Stimulated activated CD4-positive, alpha-beta T cell treated with anti-CD3 and anti-CD28 coated beads, Interleukin-4, amount 100 ng/mL, for 1 hour (primary cell): Measurements from ENCODE around the gene PNMA6F.
"Not testable (repeated sequence)": the region's sequence is repeated elsewhere in the genome, so short reads cannot be mapped to it uniquely, and the experiment has no call there.

Source experiments
- DNase-seq: peaks from one replicate; pipeline ENCODE4 v3.0.0-alpha.2; 2020

Gene PNMA6F

DNA sequence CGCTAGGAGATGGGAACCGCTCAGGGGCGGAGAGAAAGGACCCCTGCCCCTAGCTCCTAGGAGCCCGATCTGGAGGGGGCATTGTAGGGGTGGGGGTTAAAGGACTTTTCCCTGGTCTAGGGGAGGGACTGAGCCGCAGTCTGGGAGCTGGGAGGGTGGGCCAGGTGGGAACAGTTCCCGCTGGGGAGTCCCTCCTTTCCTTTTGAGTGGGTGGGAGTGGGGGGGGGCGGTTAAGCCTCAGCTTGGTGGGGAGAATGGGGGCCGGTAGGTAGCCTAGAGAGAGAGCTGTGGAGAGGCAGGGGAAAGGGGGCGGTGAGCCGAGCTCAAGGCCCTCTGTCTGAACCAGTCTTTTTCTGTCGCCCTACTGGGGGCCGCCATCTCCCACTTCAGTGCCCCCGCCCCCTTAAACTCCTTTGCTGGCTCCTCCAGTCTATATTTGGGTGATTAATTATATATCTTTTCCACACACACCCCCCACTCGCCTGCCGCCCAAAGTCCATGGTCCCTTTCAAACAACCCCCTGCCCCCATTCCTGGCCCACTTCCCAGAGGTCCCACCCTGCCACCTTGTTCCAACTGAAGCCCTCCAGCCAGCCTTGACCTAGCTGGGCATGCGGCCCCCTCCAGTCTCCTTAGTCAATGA is 13.2 kb upstream of the PNMA6F start:
- no peak for DNase-seq

GRCh38 chrX:153333821-153334653 is 12.5 kb upstream of the PNMA6F start, which contains the start of gene ZNF275:
ZNF275 (plus strand) TSS chrX:153334153; CDS start chrX:153336680, 2,527 bp downstream.
- DNase-seq: peak; percentile 80

- DNase-seq: no peak
These were observed 11.7 kb upstream of the PNMA6F start for GRCh38 chrX:153333266-153333665.

GRCh38 chrX:153327561-153327960 is 6.0 kb upstream of the PNMA6F start:
- DNase-seq: no peak

GRCh38 chrX:153320555-153321184 is 897 bp downstream of the PNMA6F start:
- no peak for DNase-seq

- not testable (repeated sequence) for DNase-seq
These were observed 1.5 kb downstream of the PNMA6F start for GRCh38 chrX:153320047-153320443.

GRCh38 chrX:153319295-153320046 is 2.1 kb downstream of the PNMA6F start:
- no peak for DNase-seq

- DNase-seq: no peak
These were observed 2.8 kb downstream of the PNMA6F start for GRCh38 chrX:153318811-153319210.

DNA sequence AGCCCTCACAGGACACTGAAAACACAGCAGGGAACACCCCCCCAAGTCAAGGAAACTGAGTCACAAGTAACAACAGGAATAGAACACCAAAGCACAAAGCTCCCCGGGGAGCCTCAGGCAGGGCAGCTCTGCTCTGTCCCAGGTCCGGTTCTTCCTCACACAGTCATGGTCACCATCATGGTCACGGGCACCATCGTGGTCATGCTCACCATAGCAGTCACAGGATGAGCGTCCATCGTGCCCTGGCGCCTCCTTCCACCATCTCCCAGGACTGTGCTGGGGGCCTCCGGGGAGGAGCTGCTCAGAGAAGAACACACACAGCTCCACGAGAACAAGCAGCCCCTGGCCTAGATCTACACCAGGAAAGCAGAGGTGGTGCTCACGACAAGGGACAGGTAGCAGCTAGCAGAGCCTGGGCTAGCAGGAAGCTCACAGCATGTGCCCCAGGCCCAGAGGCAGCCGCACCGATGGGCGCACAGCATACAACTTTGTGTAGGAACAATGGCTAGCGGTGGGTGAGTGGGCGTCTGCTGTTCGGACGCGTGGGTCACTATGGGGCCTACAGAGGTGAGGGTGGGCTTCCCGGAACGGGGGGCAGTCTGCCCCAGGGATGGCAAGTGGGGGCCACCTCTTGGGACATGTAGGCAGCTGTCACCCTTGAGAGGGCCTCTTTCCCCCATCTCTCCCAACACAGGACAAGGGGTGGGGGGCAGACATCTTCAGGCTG is 3.4 kb downstream of the PNMA6F start:
- no peak for DNase-seq

GRCh38 chrX:153317306-153317705 is 4.3 kb downstream of the PNMA6F start:
- no peak for DNase-seq

DNA sequence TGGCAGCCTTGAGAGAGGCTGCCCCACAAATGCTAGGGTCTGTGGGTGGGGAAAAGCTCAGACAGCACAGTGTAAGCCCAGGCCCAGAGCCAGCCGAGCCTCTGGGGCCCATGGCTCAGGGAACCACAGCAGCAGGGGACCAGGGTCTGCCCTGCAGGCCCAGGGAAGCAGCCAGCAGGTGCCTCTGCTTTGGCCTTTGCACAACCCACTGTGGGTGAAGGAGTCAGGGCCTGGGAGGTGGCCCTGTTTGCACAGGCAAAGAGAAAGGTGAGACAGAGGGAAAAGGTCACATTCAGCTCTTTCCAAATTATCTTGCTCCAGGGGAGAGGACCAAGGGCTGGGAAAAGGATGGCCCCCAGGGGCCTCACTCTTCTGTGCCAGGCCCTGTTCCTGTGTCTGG is 8.7 kb downstream of the PNMA6F start:
- DNase-seq: no peak

GRCh38 chrX:153312041-153312440 is 9.5 kb downstream of the PNMA6F start:
- DNase-seq: no peak

- DNase-seq: no peak
These were observed 10.7 kb downstream of the PNMA6F start for GRCh38 chrX:153310901-153311300.

DNA sequence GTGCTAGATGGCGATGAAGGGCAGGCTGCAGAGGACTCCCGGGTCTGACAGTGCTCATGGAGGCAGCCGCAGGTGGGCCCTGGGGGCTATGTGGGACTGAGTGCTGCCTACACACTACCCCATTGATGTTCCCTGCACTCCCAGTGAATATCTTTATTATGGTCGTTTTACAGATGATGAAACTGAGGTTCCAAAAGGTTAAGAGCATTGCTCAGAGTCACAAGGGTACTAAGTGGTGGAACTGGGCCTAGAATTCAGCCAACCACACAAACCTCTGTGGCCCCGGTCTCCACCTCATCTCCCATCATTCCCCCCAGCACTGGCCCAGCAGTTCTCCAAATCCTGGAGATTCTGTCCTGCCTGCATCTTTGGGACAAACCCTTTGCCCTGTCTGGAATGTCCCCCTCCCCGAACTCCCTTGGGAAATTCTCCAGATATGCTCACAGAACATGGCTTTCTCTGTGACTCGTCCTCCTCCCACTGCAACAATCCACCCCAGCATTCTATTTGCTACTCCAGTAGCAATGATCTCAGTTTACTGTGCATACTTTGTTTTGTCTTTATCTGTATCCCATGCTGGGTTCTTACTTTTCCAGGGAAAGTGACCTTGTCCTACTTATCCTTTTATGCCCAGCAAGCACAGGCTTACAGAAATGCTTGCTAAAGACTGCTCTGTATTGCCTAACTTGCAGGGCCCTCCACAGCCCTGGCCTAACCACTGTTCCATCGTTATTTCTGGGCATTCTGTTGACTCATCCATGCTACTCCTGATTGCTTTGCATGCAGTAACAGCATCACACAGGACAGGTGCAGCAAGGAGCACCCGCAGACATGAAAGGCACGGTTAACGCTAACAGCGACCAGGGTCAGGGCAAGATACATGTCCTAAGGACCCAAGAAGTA is 14.0 kb downstream of the PNMA6F start:
- DNase-seq: no peak

DNA sequence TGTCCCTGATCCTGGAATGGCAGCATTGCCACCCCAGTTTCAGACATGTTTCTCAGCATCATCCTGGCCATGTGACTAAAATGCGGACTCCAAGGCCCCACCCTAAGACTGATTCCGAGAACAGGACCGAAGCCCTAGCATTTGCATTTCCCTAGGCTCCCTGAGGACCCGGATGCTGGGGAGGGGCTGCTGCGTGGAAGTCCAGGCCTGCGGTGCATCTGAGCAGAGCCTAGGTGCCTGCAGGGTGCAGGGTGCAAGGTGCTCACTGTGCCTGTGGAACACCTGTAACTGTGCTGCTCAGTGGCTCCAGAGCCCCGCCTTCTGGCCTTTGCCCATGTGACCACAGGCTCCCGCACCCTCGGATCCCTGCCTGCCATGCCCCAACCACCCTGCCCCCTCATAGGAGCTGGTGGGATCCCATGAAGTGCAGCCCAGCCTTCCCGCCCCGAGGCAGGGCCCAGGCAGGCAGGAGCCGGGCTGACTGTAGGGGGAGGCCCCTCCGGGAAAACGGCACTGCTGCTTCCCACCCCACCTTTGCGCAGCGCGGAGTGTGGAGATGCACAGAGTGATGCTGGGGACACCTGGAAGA is 14.9 kb downstream of the PNMA6F start:
- no peak for DNase-seq

DNA sequence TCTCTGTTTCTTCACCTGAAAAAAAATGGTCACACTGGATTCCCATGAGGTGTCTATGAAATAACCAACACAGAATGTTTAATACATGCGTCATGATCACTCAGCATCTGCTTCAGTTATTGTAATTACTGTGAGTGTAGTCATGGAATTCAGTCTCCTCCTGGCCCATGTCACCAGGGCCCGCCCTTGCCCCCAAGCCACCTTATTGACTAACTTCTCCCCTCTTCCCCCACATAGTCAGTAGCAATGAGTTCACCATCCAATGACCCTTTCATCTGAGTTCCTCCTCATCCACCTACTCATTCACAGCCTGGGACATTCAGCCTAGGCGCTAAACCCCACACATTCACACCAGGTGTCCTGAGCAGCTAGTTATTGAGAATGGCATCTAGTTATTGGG is 15.6 kb downstream of the PNMA6F start:
- DNase-seq: no peak

DNA sequence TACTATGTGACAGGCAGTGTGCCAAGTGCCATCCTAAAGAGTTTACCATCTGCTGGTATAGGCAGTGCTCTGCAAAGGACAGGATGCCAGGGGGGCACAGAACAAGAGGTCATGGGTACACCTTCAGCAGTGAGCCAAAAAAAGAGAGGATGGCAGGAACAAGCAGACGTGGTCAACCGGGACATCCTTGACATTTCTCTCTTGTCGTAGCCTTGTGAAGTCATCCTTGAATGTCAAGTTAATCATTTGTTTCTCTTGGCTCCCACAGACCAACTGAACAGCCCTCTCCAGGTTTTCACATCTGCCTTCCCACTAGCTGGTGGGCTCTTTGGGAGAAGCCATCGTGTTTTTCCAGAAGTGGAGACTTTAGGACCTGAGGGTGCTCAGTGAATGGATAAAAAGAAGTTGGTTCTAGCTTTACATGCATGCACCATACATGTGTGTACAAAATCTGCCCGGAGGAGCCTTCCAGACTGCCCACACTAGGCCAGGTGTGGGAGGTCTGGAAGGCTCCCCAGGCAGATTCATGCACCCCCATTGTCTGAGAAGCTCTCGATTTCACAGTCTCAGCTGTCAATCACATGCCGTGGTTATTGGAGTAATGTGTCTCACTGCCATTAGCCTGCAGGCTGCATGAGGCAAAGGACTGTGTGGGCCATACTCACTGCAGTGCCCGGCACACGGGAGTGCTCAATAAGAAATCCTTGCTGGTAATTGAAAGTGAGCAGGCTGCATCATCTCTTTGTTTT is 16.4 kb downstream of the PNMA6F start:
- DNase-seq: no peak

- DNase-seq: no peak
These were observed 18.0 kb downstream of the PNMA6F start for GRCh38 chrX:153303276-153304262.

- DNase-seq: no peak
These were observed 18.8 kb downstream of the PNMA6F start for GRCh38 chrX:153302796-153303195.
